OCI-LY1 (cell line): ENCODE measurements around the gene HES2.
"Not testable (repeated sequence)": the region's sequence is repeated elsewhere in the genome, so short reads cannot be mapped to it uniquely, and the experiment has no call there.

Experiments used
- CTCF ChIP-seq: fragments of 200-600 bp; sonication (generic), shearing (Covaris generic); IDR thresholded peaks from 2 replicates; pipeline ENCODE4 v1.5.1; 2017; ENCODE audit warnings: mild to moderate bottlenecking, antibody characterized with exemption, low read length, moderate library complexity, mixed read lengths
- EZH2 ChIP-seq: fragments of 200-600 bp; sonication (generic), shearing (Covaris generic); IDR thresholded peaks from 2 replicates; pipeline ENCODE4 v1.8.0; 2017; ENCODE audit warnings: borderline replicate concordance, mixed run types, mild to moderate bottlenecking, antibody characterized with exemption, low read length, moderate library complexity, mixed read lengths

DNA sequence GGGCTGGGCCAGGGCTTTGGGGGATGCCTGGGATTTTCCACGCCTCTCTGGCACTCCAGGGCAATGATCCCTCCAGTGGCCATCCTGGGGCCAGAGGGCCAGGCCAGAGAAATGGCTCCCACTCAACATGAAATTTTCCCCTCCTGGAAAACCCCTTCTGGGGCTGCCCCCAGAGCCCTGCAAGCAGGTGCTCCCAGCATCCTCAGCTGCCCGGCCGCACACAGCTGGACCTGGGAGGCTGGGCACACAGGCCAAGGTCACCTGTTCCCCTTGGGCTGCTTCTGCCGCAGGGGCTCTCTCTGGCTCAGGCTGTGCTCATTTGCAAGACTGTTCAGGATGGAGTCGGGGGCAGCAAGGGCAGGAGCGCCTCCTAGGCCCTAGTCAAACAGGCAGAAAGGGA is 8.7 kb upstream of the HES2 start:
- not testable (repeated sequence) for TF ChIP-seq CTCF, EZH2
